Loucy (cell line): ENCODE data around the gene CACNA2D3.

Experiments used
- CTCF ChIP-seq: fragments of 200-600 bp; sonication (generic); conservative IDR thresholded peaks from 2 replicates; pipeline ENCODE4 v1.5.1; 2014; ENCODE audit warnings: mild to moderate bottlenecking, antibody characterized with exemption, low read length
- EZH2phosphoT487 ChIP-seq: fragments of 200-600 bp; IDR thresholded peaks from 2 replicates; pipeline ENCODE4 v1.6.1; 2018; ENCODE audit warnings: antibody characterized with exemption, mild to moderate bottlenecking, moderate library complexity, borderline replicate concordance

- TF ChIP-seq CTCF (no peak), EZH2phosphoT487 (no peak)
These were observed 392.1 kb downstream of the CACNA2D3 start for GRCh38 chr3:54514416-54514815.
